Mammary epithelial cell (primary cell): ENCODE data around the gene EPHA1.
A peak's percentile ranks its signal among the peaks of the same experiment; 100 is the strongest.

Experiments
- CTCF ChIP-seq, 2 donors: IDR thresholded peaks in 1 of 2; conservative IDR thresholded peaks in 1 of 2; 2 replicates each; pipeline ENCODE4 v1.5.1; 2011 to 2012; ENCODE audit warnings: inconsistent platforms in 2 of 2, low read length in 2 of 2, mild to moderate bottlenecking in 2 of 2, control low read depth in 1 of 2, low read depth in 1 of 2; ENCODE audit not compliant: insufficient read depth in 1 of 2; ENCODE audit errors: extremely low read depth in 1 of 2
- EZH2 ChIP-seq: IDR thresholded peaks from 2 replicates; pipeline ENCODE4 v1.6.1; 2012; ENCODE audit warnings: low read length, inconsistent platforms, borderline replicate concordance

- TF ChIP-seq EZH2 (no peak), CTCF (conservative IDR thresholded peaks at IDR 0.05 in 1 of 2, IDR thresholded peaks at IDR 0.05 in 1 of 2; ENCODE audit: extremely low read depth in 1 of 2, insufficient read depth in 1 of 2, low read depth in 1 of 2, low read length in 2 of 2) (peak; percentile 41 to 73)
Measured at GRCh38 chr7:143345428-143345900, 63.2 kb downstream of the EPHA1 start.
